ENCODE data around the gene SRSF7.
"Not testable (repeated sequence)": the region's sequence is repeated elsewhere in the genome, so short reads cannot be mapped to it uniquely, and the experiment has no call there.

SRSF7 gene

GRCh38 chr2:38750891-38751595 is at the start of gene SRSF7:
TSS of gene SRSF7 (minus strand) at chr2:38751361. CDS start at chr2:38751256, 105 bp downstream.
- DNase-seq, result peak; percentile 94 to 98

GRCh38 chr2:38797953-38798352 is 46.8 kb upstream of the SRSF7 start:
- DNase-seq, result no peak

- DNase-seq, result no peak
Measured at GRCh38 chr2:38797250-38797676, 46.1 kb upstream of the SRSF7 start.

- DNase-seq, result not testable (repeated sequence)
Measured at GRCh38 chr2:38795016-38795415, 43.9 kb upstream of the SRSF7 start.

GRCh38 chr2:38794235-38794946 is 43.2 kb upstream of the SRSF7 start:
- no peak for DNase-seq

GRCh38 chr2:38793511-38793910 is 42.4 kb upstream of the SRSF7 start:
- DNase-seq, result no peak

- DNase-seq, result no peak
Measured at GRCh38 chr2:38792751-38793150, 41.6 kb upstream of the SRSF7 start.

- DNase-seq, result not testable (repeated sequence)
Measured at GRCh38 chr2:38792321-38792720, 41.2 kb upstream of the SRSF7 start.

GRCh38 chr2:38791744-38792143 is 40.6 kb upstream of the SRSF7 start:
- no peak for DNase-seq

- DNase-seq, result no peak
Measured at GRCh38 chr2:38789691-38790090, 38.5 kb upstream of the SRSF7 start.

- no peak for DNase-seq
Measured at GRCh38 chr2:38788306-38788705, 37.1 kb upstream of the SRSF7 start.

- DNase-seq, result no peak
Measured at GRCh38 chr2:38783586-38783985, 32.4 kb upstream of the SRSF7 start.

- DNase-seq, result no peak
Measured at GRCh38 chr2:38778687-38779082, 27.5 kb upstream of the SRSF7 start.

GRCh38 chr2:38776531-38776930 is 25.4 kb upstream of the SRSF7 start:
- no peak for DNase-seq

- no peak for DNase-seq
Measured at GRCh38 chr2:38775921-38776225, 24.7 kb upstream of the SRSF7 start.

GRCh38 chr2:38775097-38775920 is 24.1 kb upstream of the SRSF7 start:
- DNase-seq, result no peak

GRCh38 chr2:38771632-38772031 is 20.5 kb upstream of the SRSF7 start:
- no peak for DNase-seq

GRCh38 chr2:38765551-38765950 is 14.4 kb upstream of the SRSF7 start:
- no peak for DNase-seq

- no peak for DNase-seq
Measured at GRCh38 chr2:38765149-38765548, 14.0 kb upstream of the SRSF7 start.

- no peak for DNase-seq
Measured at GRCh38 chr2:38763728-38764127, 12.6 kb upstream of the SRSF7 start.

GRCh38 chr2:38763228-38763627 is 12.1 kb upstream of the SRSF7 start:
- DNase-seq, result no peak

GRCh38 chr2:38755891-38756290 is 4.7 kb upstream of the SRSF7 start:
- DNase-seq, result not testable (repeated sequence)

GRCh38 chr2:38754506-38754905 is 3.3 kb upstream of the SRSF7 start:
- DNase-seq, result no peak

- DNase-seq, result no peak
Measured at GRCh38 chr2:38754049-38754448, 2.9 kb upstream of the SRSF7 start.
